HepG2 (cell line): ENCODE data around the gene THSD8. TPM values are rescaled to one million over a fixed set of nuclear protein-coding genes. Genes with fewer than 3 reads are reported as not detected.

Source experiments
- AGO2 ChIP-seq: fragments of 200-400 bp; formaldehyde crosslinking; optimal IDR thresholded peaks from 2 replicates; pipeline ENCODE3; 2017; ENCODE audit warnings: mild to moderate bottlenecking, low read depth, low read length, moderate library complexity
- ETV5 ChIP-seq: IDR thresholded peaks from 2 replicates; pipeline ENCODE4 v1.6.1; 2018; ENCODE audit warnings: missing biosample characterization, missing genetic modification reagents, inconsistent platforms, borderline replicate concordance
- HMG20B ChIP-seq: conservative IDR thresholded peaks from 2 replicates; pipeline ENCODE4 v1.6.1; 2016; ENCODE audit warnings: missing genetic modification reagents, missing compliant biosample characterization
- HNF4G ChIP-seq, 2 experiments: sonication (generic) in 1 of 2; formaldehyde crosslinking in 1 of 2; IDR thresholded peaks; 2 replicates each; pipeline versions ENCODE4 v1.4.0 to v1.6.1; 2011 to 2020; ENCODE audit warnings: borderline replicate concordance in 2 of 2, low read depth in 2 of 2, mild to moderate bottlenecking in 2 of 2, low read length in 1 of 2, missing genetic modification reagents in 1 of 2, moderate library complexity in 1 of 2
- HNRNPUL1 ChIP-seq: fragments of 200-400 bp; formaldehyde crosslinking; IDR thresholded peaks from 2 replicates; pipeline ENCODE4 v1.6.1; 2017; ENCODE audit warnings: low read depth, mild to moderate bottlenecking, low read length, moderate library complexity
- IKZF4 ChIP-seq: sonication (generic); formaldehyde crosslinking; IDR thresholded peaks from 2 replicates; pipeline ENCODE4 v1.5.1; 2020; ENCODE audit warnings: borderline replicate concordance, mild to moderate bottlenecking, low read depth, missing genetic modification reagents; ENCODE audit errors: not compliant biosample characterization
- NBN ChIP-seq: fragments of 450-650 bp; conservative IDR thresholded peaks from 2 replicates; pipeline ENCODE4 v1.6.1; 2017
- NCOA1 ChIP-seq: sonication (generic); formaldehyde crosslinking; IDR thresholded peaks from 2 replicates; pipeline ENCODE4 v1.9.0; 2021; ENCODE audit warnings: missing genetic modification reagents
- PCBP1 ChIP-seq: fragments of 200-400 bp; formaldehyde crosslinking; IDR thresholded peaks from 2 replicates; pipeline ENCODE4 v1.6.1; 2017; ENCODE audit warnings: mild to moderate bottlenecking, low read depth, low read length, borderline replicate concordance
- PPARG ChIP-seq: conservative IDR thresholded peaks from 2 replicates; pipeline ENCODE4 v1.6.1; 2016; ENCODE audit warnings: missing biosample characterization, missing genetic modification reagents
- RNF2 ChIP-seq: fragments of 450-650 bp; conservative IDR thresholded peaks from 2 replicates; pipeline ENCODE4 v1.6.1; 2016; ENCODE audit warnings: low read depth
- TBX2 ChIP-seq: sonication (generic); formaldehyde crosslinking; IDR thresholded peaks from 2 replicates; pipeline ENCODE4 v1.5.0; 2020; ENCODE audit warnings: missing genetic modification reagents, mild to moderate bottlenecking, borderline replicate concordance
- U2AF2 ChIP-seq: fragments of 200-400 bp; formaldehyde crosslinking; IDR thresholded peaks from 2 replicates; pipeline ENCODE4 v1.6.1; 2017; ENCODE audit warnings: low read depth, mild to moderate bottlenecking, low read length
- YEATS2 ChIP-seq: sonication (generic); formaldehyde crosslinking; IDR thresholded peaks from 2 replicates; pipeline ENCODE4 v1.4.0; 2020; ENCODE audit warnings: missing genetic modification reagents, borderline replicate concordance
- ZFP91 ChIP-seq: sonication (generic); formaldehyde crosslinking; IDR thresholded peaks from 2 replicates; pipeline ENCODE4 v1.9.0; 2022; ENCODE audit warnings: missing genetic modification reagents, mild to moderate bottlenecking, borderline replicate concordance
- ZHX2 ChIP-seq, 2 experiments: sonication (generic) in 1 of 2; formaldehyde crosslinking in 1 of 2; IDR thresholded peaks; 2 replicates each; pipeline versions ENCODE4 v1.6.1 to v1.9.0; 2014 to 2022; ENCODE audit warnings: antibody characterized with exemption in 1 of 2, borderline replicate concordance in 1 of 2, inconsistent platforms in 1 of 2, low read depth in 1 of 2, missing genetic modification reagents in 1 of 2
- ZNF160 ChIP-seq: sonication (generic); formaldehyde crosslinking; IDR thresholded peaks from 2 replicates; pipeline ENCODE4 v1.8.0; 2022; ENCODE audit warnings: mild to moderate bottlenecking, inconsistent platforms, missing genetic modification reagents
- polyA plus RNA-seq, 8 experiments: library from polyadenylated mRNA; depleted of rRNA in 3 of 8; stranded (reverse) in 7 of 8; unstranded in 1 of 8; fragments of >200 nt; fragmentation: Illumina TruSeq in 4 of 8; extraction: Trizol in 4 of 8; gene quantifications; 2 replicates each; pipeline versions ENCODE4 v1.2.1 to v1.2.3, GENCODE V29; 2011 to 2016; ENCODE audit warnings: low read depth in 4 of 8, missing spikeins in 1 of 8, mixed read lengths in 1 of 8; ENCODE audit not compliant: insufficient read depth in 1 of 8
- total RNA-seq, 5 experiments: library from RNA; depleted of rRNA; stranded (reverse); fragments of >200 nt; fragmentation: Illumina TruSeq; extraction: Trizol; gene quantifications; 2 replicates each; pipeline ENCODE4 v1.2.3, GENCODE V29; 2016; ENCODE audit warnings: low read depth in 1 of 5

THSD8 gene
- total and polyA plus RNA-seq, 2 of the 13 experiments (the other 11 are each of a cell fraction or from before 2014, with no cell fraction given): 4.8 to 14.9 TPM

DNA sequence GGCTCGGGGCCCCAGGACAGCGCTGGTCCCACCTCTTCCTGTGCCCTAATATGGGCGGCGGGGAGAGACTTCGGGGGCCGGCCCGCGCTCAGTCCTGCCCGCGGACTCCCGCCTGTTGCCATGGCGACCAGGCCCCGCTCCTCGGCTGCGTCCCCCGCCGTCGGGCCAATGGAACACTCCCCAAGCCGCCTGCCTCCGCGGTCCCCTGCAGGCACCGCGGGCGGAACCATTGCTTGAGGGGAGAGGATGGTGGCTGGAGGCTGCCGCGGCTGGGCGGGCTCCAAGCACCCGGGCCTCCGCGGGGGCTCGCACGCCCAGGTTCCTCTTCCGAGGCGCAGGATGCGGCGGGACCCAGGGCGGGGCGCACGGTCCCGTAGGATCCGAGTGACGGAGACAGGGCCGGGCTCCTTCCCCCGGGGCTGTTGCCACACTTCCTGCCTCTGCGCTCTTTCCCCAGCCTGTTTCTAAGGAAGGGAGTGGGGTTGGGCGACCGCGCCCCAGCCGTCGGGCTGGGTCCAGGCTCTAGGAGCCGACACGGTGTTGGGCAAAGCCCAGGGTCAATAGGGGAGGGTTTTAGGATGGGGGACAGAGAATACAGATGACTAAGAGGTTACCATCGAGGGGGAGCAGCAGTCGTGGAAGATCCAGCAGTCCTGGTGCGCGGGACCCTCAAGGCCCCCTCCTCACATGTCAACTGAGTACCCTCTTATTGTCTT, 11.8 kb upstream of the THSD8 start (continued):
- no peak for TF ChIP-seq HNF4G (IDR thresholded peaks at IDR 0.05; ENCODE audit: borderline replicate concordance, low read depth, low read length)
- TF ChIP-seq HNF4G (CRISPR knock-in tag; IDR thresholded peaks at IDR 0.05; ENCODE audit: borderline replicate concordance, low read depth): no peak
- no peak for TF ChIP-seq HMG20B (CRISPR knock-in tag)
- TF ChIP-seq PPARG (CRISPR knock-in tag): no peak
- TF ChIP-seq IKZF4: no peak
- peak; percentile 50 for TF ChIP-seq AGO2
- no peak for TF ChIP-seq ZNF160 (CRISPR knock-in tag)
- TF ChIP-seq ZFP91 (CRISPR knock-in tag): peak; percentile 58; the same call in 1 of the 2 replicates
- no peak for TF ChIP-seq HNRNPUL1
- TF ChIP-seq U2AF2: peak; percentile 93; the same call in 1 of the 2 replicates
- TF ChIP-seq YEATS2: no peak
- no peak for TF ChIP-seq NBN
- TF ChIP-seq RNF2: no peak
- peak; percentile 67; the same call in 1 of the 2 replicates for TF ChIP-seq ETV5
- no peak for TF ChIP-seq NCOA1 (CRISPR knock-in tag)
- peak; percentile 47; the same call in 1 of the 2 replicates for TF ChIP-seq ZHX2 (IDR thresholded peaks at IDR 0.05; ENCODE audit: low read depth)
- TF ChIP-seq ZHX2 (CRISPR knock-in tag; IDR thresholded peaks at IDR 0.05; ENCODE audit: borderline replicate concordance): no peak
- TF ChIP-seq PCBP1: 0 out of 2 replicates have a peak, but pooled peaks have one; percentile 27
- TF ChIP-seq TBX2 (CRISPR knock-in tag): peak; percentile 52; the same call in 1 of the 2 replicates
